Vagina (tissue), 2 donors: ENCODE measurements around the gene UNC79.

Source experiments
- CTCF ChIP-seq, 3 experiments: fragments of 450-650 bp in 2 of 3; fragments of 200-600 bp in 1 of 3; sonication (generic) in 1 of 3; IDR thresholded peaks; one replicate each; pipeline ENCODE4 v1.5.1; 2017 to 2019; ENCODE audit warnings: antibody characterized with exemption in 3 of 3, mild to moderate bottlenecking in 2 of 3, moderate library complexity in 2 of 3
- POLR2A ChIP-seq, 2 donors: fragments of 450-650 bp; IDR thresholded peaks; one replicate each; pipeline ENCODE4 v1.6.1; 2017; ENCODE audit warnings: antibody characterized with exemption in 2 of 2, mild to moderate bottlenecking in 2 of 2, moderate library complexity in 2 of 2
- POLR2AphosphoS5 ChIP-seq, 2 donors: sonication (generic); formaldehyde crosslinking; IDR thresholded peaks; one replicate each; pipeline ENCODE4 v1.9.0; 2017; ENCODE audit warnings: antibody characterized with exemption in 2 of 2, mild to moderate bottlenecking in 2 of 2, low read depth in 1 of 2; ENCODE audit not compliant: insufficient read depth in 1 of 2

- TF ChIP-seq CTCF (IDR thresholded peaks at IDR 0.05) (no peak), POLR2A (IDR thresholded peaks at IDR 0.05) (no peak), POLR2AphosphoS5 (IDR thresholded peaks at IDR 0.05; ENCODE audit: insufficient read depth in 1 of 2, low read depth in 1 of 2) (no peak)
Measured at GRCh38 chr14:93476305-93476704, 45.6 kb downstream of the UNC79 start.
